ENCODE results near the gene HPSE2. TPM values are rescaled to one million over a fixed set of nuclear protein-coding genes. Genes with fewer than 3 reads are reported as not detected.

HPSE2 gene
- total RNA-seq, 4 donors from 2014 or later = 32.3 to 70.0 (median 43.6) TPM

- TF ChIP-seq POLR2A (IDR thresholded peaks at IDR 0.05; ENCODE audit: low read depth) (no peak), CTCF (IDR thresholded peaks at IDR 0.05) (no peak), POLR2AphosphoS5 (IDR thresholded peaks at IDR 0.05) (no peak), EP300 (IDR thresholded peaks at IDR 0.05) (no peak)
- H3K4me1 ChIP-seq = peaks cover 0 to 9% (median 4%) of the 10 kb centered on the region in 4 donors
- H3K9me3 ChIP-seq = no peaks in the 10 kb centered on the region
- no peak for DNase-seq (ENCODE audit: extremely low spot score)
- no peak overlapping the region for H3K4me3 ChIP-seq
- H3K27me3 ChIP-seq = no peaks in the 10 kb centered on the region
- H3K36me3 ChIP-seq = no peaks in the 10 kb centered on the region
- no peak overlapping the region for H3K27ac ChIP-seq (replicated peaks in 1 of 4)
- intact Hi-C loops (cut with DNase I) = no loop called here
- 91% methylated on average over 4 of the region's 4 CpGs for WGBS
Measured at GRCh38 chr10:98675902-98676301, 559.8 kb downstream of the HPSE2 start.

- H3K27me3 ChIP-seq = no peaks in the 10 kb centered on the region
- peaks cover 0 to 9% (median 4%) of the 10 kb centered on the region in 4 donors for H3K4me1 ChIP-seq
- H3K4me3 ChIP-seq = no peak overlapping the region
- DNase-seq (ENCODE audit: extremely low spot score) = no peak
- WGBS = 50% methylated on average over 1 of the region's 1 CpG
- H3K36me3 ChIP-seq = no peaks in the 10 kb centered on the region
- no peak overlapping the region for H3K27ac ChIP-seq (replicated peaks in 1 of 4)
- TF ChIP-seq POLR2A (IDR thresholded peaks at IDR 0.05; ENCODE audit: low read depth) (no peak), POLR2AphosphoS5 (IDR thresholded peaks at IDR 0.05) (no peak), CTCF (IDR thresholded peaks at IDR 0.05) (no peak), EP300 (IDR thresholded peaks at IDR 0.05) (no peak)
- intact Hi-C loops (cut with DNase I) = no loop called here
- H3K9me3 ChIP-seq = no peaks in the 10 kb centered on the region
Measured at GRCh38 chr10:98673171-98673782, 562.4 kb downstream of the HPSE2 start.

DNA sequence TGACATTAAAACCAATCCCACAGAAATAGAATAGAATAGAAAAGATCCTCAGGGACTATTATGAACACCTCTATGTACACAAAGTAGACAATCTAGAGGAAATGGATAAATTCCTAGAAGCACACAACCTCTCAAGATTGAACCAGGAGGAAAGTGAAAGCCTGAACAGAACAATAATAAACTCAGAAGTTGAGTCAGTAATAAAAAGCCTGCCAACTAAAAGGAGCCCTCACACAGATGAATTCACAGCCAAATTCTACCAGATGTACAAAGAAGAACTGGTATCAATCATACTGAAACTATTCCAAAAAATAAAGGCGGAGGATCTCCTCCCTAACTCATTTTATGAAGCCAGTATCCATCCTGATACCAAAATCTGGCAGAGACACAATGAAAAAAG, 568.6 kb downstream of the HPSE2 start:
- TF ChIP-seq EP300 (IDR thresholded peaks at IDR 0.05) = no peak
- TF ChIP-seq POLR2A (IDR thresholded peaks at IDR 0.05; ENCODE audit: low read depth) = no peak
- TF ChIP-seq CTCF (IDR thresholded peaks at IDR 0.05) = no peak
- TF ChIP-seq POLR2AphosphoS5 (IDR thresholded peaks at IDR 0.05) = no peak
- peaks cover 0 to 11% (median 10%) of the 10 kb centered on the region in 4 donors for H3K9me3 ChIP-seq
- DNase-seq (ENCODE audit: extremely low spot score) = no peak
- H3K27ac ChIP-seq (replicated peaks in 1 of 4) = no peak overlapping the region
- no peaks in the 10 kb centered on the region for H3K4me1 ChIP-seq
- no peaks in the 10 kb centered on the region for H3K36me3 ChIP-seq
- no peak overlapping the region for H3K4me3 ChIP-seq
- H3K27me3 ChIP-seq = no peaks in the 10 kb centered on the region
- intact Hi-C loops (cut with DNase I) = no loop called here
- WGBS = 48% methylated on average over 1 of the region's 1 CpG

GRCh38 chr10:98666276-98666675, 569.4 kb downstream of the HPSE2 start:
- H3K27me3 ChIP-seq = no peaks in the 10 kb centered on the region
- no peak overlapping the region for H3K27ac ChIP-seq (replicated peaks in 1 of 4)
- no peak for DNase-seq (ENCODE audit: extremely low spot score)
- TF ChIP-seq POLR2AphosphoS5 (IDR thresholded peaks at IDR 0.05) (no peak), EP300 (IDR thresholded peaks at IDR 0.05) (no peak), POLR2A (IDR thresholded peaks at IDR 0.05; ENCODE audit: low read depth) (no peak), CTCF (IDR thresholded peaks at IDR 0.05) (no peak)
- H3K36me3 ChIP-seq = no peaks in the 10 kb centered on the region
- H3K4me1 ChIP-seq = no peaks in the 10 kb centered on the region
- peaks cover 0 to 11% (median 10%) of the 10 kb centered on the region in 4 donors for H3K9me3 ChIP-seq
- no peak overlapping the region for H3K4me3 ChIP-seq
- intact Hi-C loops (cut with DNase I) = no loop called here

All from esophagus muscularis mucosa (tissue), 4 donors.